Stimulated activated CD8-positive, alpha-beta memory T cell treated with anti-CD3 and anti-CD28 coated beads, Interleukin-4, amount 100 ng/mL, for 24 hours (primary cell): Measurements from ENCODE around the gene CCNB2.
"Not testable (repeated sequence)": the region's sequence is repeated elsewhere in the genome, so short reads cannot be mapped to it uniquely, and the experiment has no call there.

Experiments used
- DNase-seq: peaks from one replicate; pipeline ENCODE4 v3.0.0-alpha.2; 2020; ENCODE audit warnings: low read depth

The CCNB2 gene

GRCh38 chr15:59104912-59105732 lies at the start of gene CCNB2:
TSS of gene CCNB2 (plus strand) at chr15:59105146. CDS start at chr15:59105269, 123 bp downstream.
- peak; percentile 63 for DNase-seq

GRCh38 chr15:59059076-59059597 lies 45.8 kb upstream of the CCNB2 start:
- DNase-seq, result no peak

- no peak for DNase-seq
Observed at GRCh38 chr15:59060348-59060747, 44.6 kb upstream of the CCNB2 start.

- no peak for DNase-seq
Observed at GRCh38 chr15:59063042-59063441, 41.9 kb upstream of the CCNB2 start.

- no peak for DNase-seq
Observed at GRCh38 chr15:59069430-59069829, 35.5 kb upstream of the CCNB2 start.

GRCh38 chr15:59074607-59075006 lies 30.3 kb upstream of the CCNB2 start:
- DNase-seq, result no peak

- no peak for DNase-seq
Observed at GRCh38 chr15:59087731-59088130, 17.2 kb upstream of the CCNB2 start.

GRCh38 chr15:59094077-59094476 lies 10.9 kb upstream of the CCNB2 start:
- DNase-seq, result no peak

- DNase-seq, result no peak
Observed at GRCh38 chr15:59096429-59096828, 8.5 kb upstream of the CCNB2 start.

- DNase-seq, result no peak
Observed at GRCh38 chr15:59099162-59099685, 5.7 kb upstream of the CCNB2 start.

GRCh38 chr15:59104602-59104911 lies 389 bp upstream of the CCNB2 start:
- no peak for DNase-seq

- no peak for DNase-seq
Observed at GRCh38 chr15:59105854-59106253, 908 bp downstream of the CCNB2 start.

- no peak for DNase-seq
Observed at GRCh38 chr15:59111251-59111650, 6.3 kb downstream of the CCNB2 start.

GRCh38 chr15:59115047-59115446 lies 10.1 kb downstream of the CCNB2 start:
- DNase-seq, result no peak

- no peak for DNase-seq
Observed at GRCh38 chr15:59116141-59116540, 11.2 kb downstream of the CCNB2 start.

- DNase-seq, result no peak
Observed at GRCh38 chr15:59116771-59117170, 11.8 kb downstream of the CCNB2 start.

GRCh38 chr15:59119625-59120024 lies 14.7 kb downstream of the CCNB2 start:
- no peak for DNase-seq

GRCh38 chr15:59120937-59121336 lies 16.0 kb downstream of the CCNB2 start:
- no peak for DNase-seq

GRCh38 chr15:59124261-59124660 lies 19.3 kb downstream of the CCNB2 start:
- DNase-seq, result no peak

- DNase-seq, result not testable (repeated sequence)
Observed at GRCh38 chr15:59125683-59126082, 20.7 kb downstream of the CCNB2 start.

GRCh38 chr15:59127255-59127654 lies 22.3 kb downstream of the CCNB2 start:
- not testable (repeated sequence) for DNase-seq

- DNase-seq, result no peak
Observed at GRCh38 chr15:59131456-59131855, 26.5 kb downstream of the CCNB2 start.

GRCh38 chr15:59131969-59132562 lies 27.1 kb downstream of the CCNB2 start:
- no peak for DNase-seq
